ENCODE results near the gene NKD2.
"Not testable (repeated sequence)": the region's sequence is repeated elsewhere in the genome, so short reads cannot be mapped to it uniquely, and the experiment has no call there.

Gene NKD2

DNA sequence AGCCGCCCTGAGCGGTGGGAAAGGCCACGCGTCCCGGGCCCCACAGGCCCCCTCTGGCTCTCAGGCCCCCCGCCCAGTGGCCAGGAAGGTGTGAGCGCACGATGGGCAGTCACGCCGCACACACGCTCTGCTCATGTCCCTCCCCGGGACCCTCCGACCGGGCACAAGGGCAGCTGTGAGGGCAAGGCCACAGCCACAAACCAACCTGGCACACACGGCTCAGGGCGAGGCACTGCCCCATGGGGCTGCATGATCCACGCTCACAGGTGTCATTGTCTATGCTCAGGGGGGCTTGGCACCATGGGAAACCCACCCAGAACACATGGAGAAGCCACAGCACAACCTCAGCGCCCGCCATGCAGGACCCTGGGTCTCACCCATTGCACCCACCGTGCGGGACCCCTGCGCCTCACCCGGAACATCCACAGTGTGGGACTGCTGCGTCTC is 52.0 kb downstream of the NKD2 start:
- no peak for TF ChIP-seq POLR2A (IDR thresholded peaks at IDR 0.05; ENCODE audit: extremely low read depth, insufficient read length)
- no peak for TF ChIP-seq MAX (IDR thresholded peaks at IDR 0.05; ENCODE audit: low read depth, low read length)
- no peak for TF ChIP-seq MYC (IDR thresholded peaks at IDR 0.05; ENCODE audit: low read depth, low read length)
- TF ChIP-seq, protein P1, sequence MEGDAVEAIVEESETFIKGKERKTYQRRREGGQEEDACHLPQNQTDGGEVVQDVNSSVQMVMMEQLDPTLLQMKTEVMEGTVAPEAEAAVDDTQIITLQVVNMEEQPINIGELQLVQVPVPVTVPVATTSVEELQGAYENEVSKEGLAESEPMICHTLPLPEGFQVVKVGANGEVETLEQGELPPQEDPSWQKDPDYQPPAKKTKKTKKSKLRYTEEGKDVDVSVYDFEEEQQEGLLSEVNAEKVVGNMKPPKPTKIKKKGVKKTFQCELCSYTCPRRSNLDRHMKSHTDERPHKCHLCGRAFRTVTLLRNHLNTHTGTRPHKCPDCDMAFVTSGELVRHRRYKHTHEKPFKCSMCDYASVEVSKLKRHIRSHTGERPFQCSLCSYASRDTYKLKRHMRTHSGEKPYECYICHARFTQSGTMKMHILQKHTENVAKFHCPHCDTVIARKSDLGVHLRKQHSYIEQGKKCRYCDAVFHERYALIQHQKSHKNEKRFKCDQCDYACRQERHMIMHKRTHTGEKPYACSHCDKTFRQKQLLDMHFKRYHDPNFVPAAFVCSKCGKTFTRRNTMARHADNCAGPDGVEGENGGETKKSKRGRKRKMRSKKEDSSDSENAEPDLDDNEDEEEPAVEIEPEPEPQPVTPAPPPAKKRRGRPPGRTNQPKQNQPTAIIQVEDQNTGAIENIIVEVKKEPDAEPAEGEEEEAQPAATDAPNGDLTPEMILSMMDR (IDR thresholded peaks at IDR 0.05; ENCODE audit: low read depth, low read length), result no peak
- no peak for DNase-seq (ENCODE audit: low read depth)
- H3K4me3 ChIP-seq (ENCODE audit: low read depth, low read length), result no peak overlapping the region

DNA sequence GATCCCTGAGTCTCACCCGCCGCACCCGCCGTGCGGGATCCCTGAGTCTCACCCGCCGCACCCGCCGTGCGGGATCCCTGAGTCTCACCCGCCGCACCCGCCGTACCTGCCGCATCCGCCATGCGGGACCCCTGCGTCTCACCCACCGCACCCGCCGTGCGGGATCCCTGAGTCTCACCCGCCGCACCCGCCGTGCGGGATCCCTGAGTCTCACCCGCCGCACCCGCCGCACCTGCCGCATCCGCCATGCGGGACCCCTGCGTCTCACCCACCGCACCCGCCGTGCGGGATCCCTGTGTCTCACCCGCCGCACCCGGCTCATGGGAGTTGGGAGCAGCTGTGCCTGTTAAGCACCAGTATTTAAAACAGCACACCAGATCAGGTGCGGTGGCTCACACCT is 52.7 kb downstream of the NKD2 start:
- DNase-seq (ENCODE audit: low read depth); H3K4me3 ChIP-seq (ENCODE audit: low read depth, low read length): not testable (repeated sequence)

DNA sequence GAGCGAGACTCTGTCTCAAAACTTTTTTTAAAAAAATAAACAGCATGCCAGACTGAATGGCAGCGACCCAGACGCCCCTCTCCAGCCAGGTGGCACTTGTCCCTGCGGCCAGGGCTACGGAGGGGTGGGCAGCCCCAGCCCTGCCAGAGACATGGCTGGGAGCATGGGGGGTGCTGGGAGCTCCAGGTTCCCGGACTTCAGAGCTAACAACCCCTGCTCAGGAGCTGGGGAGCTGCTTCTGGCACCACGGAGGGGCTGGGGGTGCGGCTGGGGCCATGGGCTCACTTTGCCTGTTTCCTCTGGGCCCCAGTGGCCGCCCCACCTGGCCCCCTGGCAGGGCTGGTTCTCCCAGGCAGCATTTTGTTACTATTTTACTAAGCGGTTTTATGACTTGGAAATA is 53.3 kb downstream of the NKD2 start:
- DNase-seq (ENCODE audit: low read depth), result no peak
- TF ChIP-seq, protein P1 (IDR thresholded peaks at IDR 0.05; ENCODE audit: low read depth, low read length), result no peak
- TF ChIP-seq POLR2A (IDR thresholded peaks at IDR 0.05; ENCODE audit: extremely low read depth, insufficient read length), result no peak
- no peak for TF ChIP-seq MAX (IDR thresholded peaks at IDR 0.05; ENCODE audit: low read depth, low read length)
- no peak for TF ChIP-seq MYC (IDR thresholded peaks at IDR 0.05; ENCODE audit: low read depth, low read length)
- no peak overlapping the region for H3K4me3 ChIP-seq (ENCODE audit: low read depth, low read length)

- TF ChIP-seq MYC (IDR thresholded peaks at IDR 0.05; ENCODE audit: low read depth, low read length) (no peak), MAX (IDR thresholded peaks at IDR 0.05; ENCODE audit: low read depth, low read length) (no peak), POLR2A (IDR thresholded peaks at IDR 0.05; ENCODE audit: extremely low read depth, insufficient read length) (no peak)
- TF ChIP-seq, protein P1 (IDR thresholded peaks at IDR 0.05; ENCODE audit: low read depth, low read length), result no peak
- DNase-seq (ENCODE audit: low read depth), result no peak
- H3K4me3 ChIP-seq (ENCODE audit: low read depth, low read length), result no peak overlapping the region
Measured at GRCh38 chr5:1062761-1063568, 54.4 kb downstream of the NKD2 start.

GRCh38 chr5:1063661-1064382 is 55.2 kb downstream of the NKD2 start:
- TF ChIP-seq MAX (IDR thresholded peaks at IDR 0.05; ENCODE audit: low read depth, low read length) (no peak), MYC (IDR thresholded peaks at IDR 0.05; ENCODE audit: low read depth, low read length) (no peak), POLR2A (IDR thresholded peaks at IDR 0.05; ENCODE audit: extremely low read depth, insufficient read length) (no peak)
- TF ChIP-seq, protein P1 (IDR thresholded peaks at IDR 0.05; ENCODE audit: low read depth, low read length), result no peak
- DNase-seq (ENCODE audit: low read depth), result no peak
- no peak overlapping the region for H3K4me3 ChIP-seq (ENCODE audit: low read depth, low read length)

- no peak for TF ChIP-seq POLR2A (IDR thresholded peaks at IDR 0.05; ENCODE audit: extremely low read depth, insufficient read length)
- TF ChIP-seq, protein P1 (IDR thresholded peaks at IDR 0.05; ENCODE audit: low read depth, low read length), result no peak
- no peak for TF ChIP-seq MYC (IDR thresholded peaks at IDR 0.05; ENCODE audit: low read depth, low read length)
- TF ChIP-seq MAX (IDR thresholded peaks at IDR 0.05; ENCODE audit: low read depth, low read length), result no peak
- DNase-seq (ENCODE audit: low read depth), result no peak
- H3K4me3 ChIP-seq (ENCODE audit: low read depth, low read length), result no peak overlapping the region
Measured at GRCh38 chr5:1064383-1065142, 56.0 kb downstream of the NKD2 start.

All from NB4 (cell line).